Adrenal gland (tissue), 5 donors: Measurements from ENCODE around the gene MRGPRX1.
"Not testable (repeated sequence)": the region's sequence is repeated elsewhere in the genome, so short reads cannot be mapped to it uniquely, and the experiment has no call there.

ENCODE experiments used
- CTCF ChIP-seq, 6 experiments: fragments of 450-650 bp in 4 of 6; fragments of 200-600 bp in 2 of 6; sonication (generic) in 1 of 6; IDR thresholded peaks; 1 replicate in 5 of 6; 2 replicates in 1 of 6; pipeline versions ENCODE4 v1.5.1 to v1.8.0; 2016 to 2021; ENCODE audit warnings: antibody characterized with exemption in 6 of 6, mild to moderate bottlenecking in 2 of 6, moderate library complexity in 1 of 6
- POLR2A ChIP-seq, 2 donors: fragments of 450-650 bp; IDR thresholded peaks; one replicate each; pipeline ENCODE4 v1.6.1; 2017; ENCODE audit warnings: antibody characterized with exemption in 2 of 2, mild to moderate bottlenecking in 2 of 2, moderate library complexity in 1 of 2
- donor health status: DM: no; HTN: no; CAD: no.

- not testable (repeated sequence) for TF ChIP-seq CTCF, POLR2A (IDR thresholded peaks at IDR 0.05)
Observed at GRCh38 chr11:18891712-18892111, 47.5 kb downstream of the MRGPRX1 start.
